H1 (cell line): ENCODE results near the gene KLF7. TPM values are rescaled to one million over a fixed set of nuclear protein-coding genes. Genes with fewer than 3 reads are reported as not detected.

Experiments used
- CTCF ChIA-PET: fragments of 300-600 bp; sonication (Branson Sonifier 250); formaldehyde crosslinking; loops from one replicate; lab custom pipeline; 2021; ENCODE audit not compliant: partially characterized antibody; lab: Charles Lee
- POLR2A ChIA-PET: fragments of 300-600 bp; sonication (Branson Sonifier 250); formaldehyde crosslinking; loops from one replicate; lab custom pipeline; 2021; ENCODE audit warnings: inconsistent platforms; ENCODE audit not compliant: partially characterized antibody; lab: Charles Lee
- DNase-seq, 2 experiments: peaks; one replicate each; pipeline versions ENCODE4 v3.0.0 to v3.0.0-alpha.2; 2010 to 2022; ENCODE audit warnings: low spot score in 2 of 2, low read depth in 1 of 2, mixed read lengths in 1 of 2
- FAIRE-seq: peaks from 2 replicates; lab custom pipeline; 2011; peaks lifted over from hg19 to GRCh38; lab: Jason Lieb, UNC
- H2AFZ ChIP-seq: 2 replicates; pipeline ENCODE4 v1.8.1; 2012; ENCODE audit warnings: low read length, inconsistent platforms
- H2AK5ac ChIP-seq: 2 replicates; pipeline ENCODE4 v1.6.1; 2013; ENCODE audit warnings: low read depth, low read length
- H2BK120ac ChIP-seq: replicated peaks from 2 replicates; pipeline ENCODE3; 2013; ENCODE audit warnings: low read depth, low read length, inconsistent platforms
- H2BK12ac ChIP-seq: 2 replicates; pipeline ENCODE4 v1.6.1; 2013; ENCODE audit warnings: low read depth, low read length
- H2BK15ac ChIP-seq: 2 replicates; pipeline ENCODE4 v1.6.1; 2013; ENCODE audit warnings: low read length
- H2BK20ac ChIP-seq: 2 replicates; pipeline ENCODE4 v1.6.1; 2013; ENCODE audit warnings: low read length
- H2BK5ac ChIP-seq: 2 replicates; pipeline ENCODE4 v1.6.1; 2013; ENCODE audit warnings: low read depth, low read length
- H3K14ac ChIP-seq: 2 replicates; pipeline ENCODE4 v1.6.1; 2013; ENCODE audit warnings: inconsistent platforms; ENCODE audit not compliant: insufficient read length
- H3K18ac ChIP-seq: 2 replicates; pipeline ENCODE4 v1.6.1; 2013; ENCODE audit warnings: low read length; ENCODE audit errors: extremely low read depth
- H3K23ac ChIP-seq: 2 replicates; pipeline ENCODE4 v1.6.1; 2013; ENCODE audit warnings: inconsistent platforms; ENCODE audit not compliant: insufficient read length
- H3K23me2 ChIP-seq: 2 replicates; pipeline ENCODE4 v1.6.1; 2013; ENCODE audit warnings: low read depth, low read length
- H3K27ac ChIP-seq: 2 replicates; pipeline ENCODE4 v1.6.1; 2011; ENCODE audit warnings: low read depth, low read length, inconsistent platforms
- H3K27me3 ChIP-seq, 4 experiments: replicated peaks in 1 of 4; 1 replicate in 1 of 4; 2 replicates in 3 of 4; pipeline versions ENCODE4 v1.6.1 to v1.8.1; 2011 to 2013; ENCODE audit warnings: low read length in 3 of 4, mild to moderate bottlenecking in 3 of 4, inconsistent platforms in 2 of 4, mixed read lengths in 2 of 4, moderate library complexity in 1 of 4; ENCODE audit not compliant: control insufficient read depth in 3 of 4, insufficient read depth in 3 of 4; ENCODE audit errors: extremely low read depth in 1 of 4
- H3K36me3 ChIP-seq, 4 experiments: 2 replicates each; pipeline versions ENCODE4 v1.6.1 to v1.8.1; 2011 to 2013; ENCODE audit warnings: mild to moderate bottlenecking in 4 of 4, low read length in 3 of 4, moderate library complexity in 2 of 4, control low read depth in 1 of 4, inconsistent platforms in 1 of 4; ENCODE audit not compliant: insufficient read depth in 4 of 4, control insufficient read depth in 2 of 4
- H3K4ac ChIP-seq: replicated peaks from 2 replicates; pipeline ENCODE3; 2013; ENCODE audit warnings: low read length, low read depth, mixed read lengths, inconsistent platforms; ENCODE audit not compliant: insufficient read length
- H3K4me1 ChIP-seq, 4 experiments: replicated peaks in 1 of 4; 1 replicate in 1 of 4; 2 replicates in 3 of 4; pipeline versions ENCODE4 v1.6.1 to v1.8.1; 2011 to 2013; ENCODE audit warnings: low read length in 3 of 4, inconsistent platforms in 2 of 4, mixed read lengths in 1 of 4; ENCODE audit not compliant: insufficient read depth in 4 of 4, control insufficient read depth in 3 of 4
- H3K4me2 ChIP-seq, 2 experiments: 2 replicates each; pipeline versions ENCODE4 v1.6.1 to v1.8.1; 2011 to 2013; ENCODE audit warnings: low read depth in 2 of 2, low read length in 2 of 2, control low read depth in 1 of 2, inconsistent platforms in 1 of 2, mild to moderate bottlenecking in 1 of 2; ENCODE audit not compliant: insufficient read depth in 1 of 2
- H3K4me3 ChIP-seq, 4 experiments: fragments of 200-600, 300-600 bp in 1 of 4; sonication (generic), shearing (Covaris generic), sonication (Bioruptor Twin) in 1 of 4; 2 replicates each; pipeline versions ENCODE4 v1.5.1 to v1.8.1; 2011 to 2016; ENCODE audit warnings: low read length in 4 of 4, low read depth in 3 of 4, control low read depth in 2 of 4, inconsistent platforms in 2 of 4, mild to moderate bottlenecking in 2 of 4, mixed read lengths in 1 of 4, moderate library complexity in 1 of 4; ENCODE audit not compliant: insufficient read depth in 2 of 4; ENCODE audit errors: extremely low read depth in 1 of 4
- H3K56ac ChIP-seq: replicated peaks from 2 replicates; pipeline ENCODE3; 2013; ENCODE audit warnings: low read depth, mild to moderate bottlenecking, mixed read lengths, low read length, inconsistent platforms; ENCODE audit not compliant: insufficient read length
- H3K79me1 ChIP-seq: 2 replicates; pipeline ENCODE4 v1.6.1; 2013; ENCODE audit warnings: low read depth, low read length, control low read depth
- H3K79me2 ChIP-seq, 2 experiments: 2 replicates each; pipeline versions ENCODE4 v1.6.1 to v1.8.1; 2012 to 2013; ENCODE audit warnings: low read length in 2 of 2, mild to moderate bottlenecking in 2 of 2, inconsistent platforms in 1 of 2; ENCODE audit not compliant: insufficient read depth in 2 of 2, control insufficient read depth in 1 of 2
- H3K9ac ChIP-seq, 4 experiments: replicated peaks in 1 of 4; 1 replicate in 1 of 4; 2 replicates in 3 of 4; pipeline versions ENCODE4 v1.6.1 to v1.8.1; 2011 to 2013; ENCODE audit warnings: low read depth in 3 of 4, low read length in 3 of 4, control low read depth in 2 of 4, mild to moderate bottlenecking in 2 of 4, moderate library complexity in 2 of 4, inconsistent platforms in 1 of 4; ENCODE audit errors: extremely low read depth in 1 of 4
- H3K9me3 ChIP-seq, 2 experiments: 2 replicates each; pipeline versions ENCODE4 v1.6.1 to v1.8.1; 2012 to 2013; ENCODE audit warnings: mild to moderate bottlenecking in 2 of 2, moderate library complexity in 2 of 2, control low read depth in 1 of 2, inconsistent platforms in 1 of 2, low read depth in 1 of 2, low read length in 1 of 2, mixed read lengths in 1 of 2; ENCODE audit not compliant: insufficient read depth in 2 of 2
- H4K20me1 ChIP-seq, 2 experiments: replicated peaks in 1 of 2; 2 replicates each; pipeline versions ENCODE3 to v1.8.1; 2011 to 2013; ENCODE audit warnings: inconsistent platforms in 2 of 2, low read length in 2 of 2, mild to moderate bottlenecking in 1 of 2; ENCODE audit not compliant: insufficient read depth in 2 of 2, control insufficient read depth in 1 of 2
- H4K5ac ChIP-seq: 2 replicates; pipeline ENCODE4 v1.6.1; 2013; ENCODE audit warnings: low read length, low read depth, mixed read lengths, inconsistent platforms; ENCODE audit not compliant: insufficient read length
- H4K8ac ChIP-seq: 2 replicates; pipeline ENCODE4 v1.8.0; 2013; ENCODE audit warnings: mild to moderate bottlenecking, moderate library complexity, low read length, inconsistent platforms; ENCODE audit not compliant: insufficient read depth; ENCODE audit errors: extremely low read depth
- H4K91ac ChIP-seq: replicated peaks from 2 replicates; pipeline ENCODE3; 2013; ENCODE audit warnings: low read length, mixed read lengths, inconsistent platforms; ENCODE audit not compliant: insufficient read length
- CBX5 ChIP-seq: fragments of 300-800, 300-1000 bp; sonication (generic); IDR thresholded peaks from 2 replicates; pipeline ENCODE4 v1.7.1; 2016; ENCODE audit warnings: antibody characterized with exemption, low read length, low read depth
- GABPA ChIP-seq: IDR thresholded peaks from 2 replicates; pipeline ENCODE4 v1.6.1; 2011; ENCODE audit warnings: mild to moderate bottlenecking, low read length, moderate library complexity, borderline replicate concordance; ENCODE audit not compliant: insufficient read depth
- HDAC2 ChIP-seq, 2 experiments: fragments of 300-600 bp in 1 of 2; sonication (generic) in 1 of 2; IDR thresholded peaks; 2 replicates each; pipeline ENCODE4 v1.6.1; 2011 to 2012; ENCODE audit warnings: low read depth in 2 of 2, low read length in 2 of 2, mild to moderate bottlenecking in 2 of 2, moderate library complexity in 2 of 2, borderline replicate concordance in 1 of 2, inconsistent platforms in 1 of 2
- JUND ChIP-seq: IDR thresholded peaks from 2 replicates; pipeline ENCODE4 v1.6.1; 2011; ENCODE audit warnings: mild to moderate bottlenecking, improper control_type of control experiment, low read length
- KDM1A ChIP-seq: fragments of 200-600, 300-600 bp; sonication (generic); IDR thresholded peaks from 2 replicates; pipeline ENCODE4 v1.7.1; 2016; ENCODE audit warnings: mild to moderate bottlenecking, low read length, borderline replicate concordance
- NRF1 ChIP-seq: IDR thresholded peaks from 2 replicates; pipeline ENCODE4 v1.6.1; 2011; ENCODE audit warnings: mild to moderate bottlenecking, low read depth, low read length, improper control_type of control experiment
- SP2 ChIP-seq: IDR thresholded peaks from 2 replicates; pipeline ENCODE4 v1.6.1; 2012; ENCODE audit warnings: mild to moderate bottlenecking, low read length, inconsistent platforms
- SRF ChIP-seq: IDR thresholded peaks from 2 replicates; pipeline ENCODE4 v1.6.1; 2011; ENCODE audit warnings: mild to moderate bottlenecking, low read depth, low read length, moderate library complexity
- TCF12 ChIP-seq: IDR thresholded peaks from 2 replicates; pipeline ENCODE4 v1.6.1; 2011; ENCODE audit warnings: low read depth, mild to moderate bottlenecking, low read length
- WGBS, 2 experiments: shearing (Covaris generic) in 1 of 2; methylation state at CpG; one replicate each; pipeline versions ENCODE4 v1.1.6 to v1.1.7; 2013 to 2015; ENCODE audit warnings: low lambda C conversion rate in 2 of 2, mixed read lengths in 2 of 2, inconsistent platforms in 1 of 2, low coverage in 1 of 2, missing lambda C conversion rate in 1 of 2; ENCODE audit not compliant: insufficient replicate concordance in 2 of 2, insufficient coverage in 1 of 2, insufficient read length in 1 of 2; ENCODE audit errors: extremely low coverage in 1 of 2, missing lambda C conversion rate in 1 of 2; 5-methylcytosine and 5-hydroxymethylcytosine counted together
- polyA plus RNA-seq, 7 experiments: library from polyadenylated mRNA; depleted of rRNA in 3 of 7; stranded (reverse) in 5 of 7; unstranded in 2 of 7; fragments of >200 nt in 5 of 7; fragments of 200-250 nt in 2 of 7; gene quantifications; 1 replicate in 5 of 7; 2 replicates in 1 of 7; 4 replicates in 1 of 7; pipeline versions ENCODE4 v1.2.1 to v1.2.3, GENCODE V29; 2011 to 2013; ENCODE audit warnings: missing spikeins in 2 of 7, mixed read lengths in 2 of 7
- total RNA-seq: library from RNA; stranded (reverse); fragmentation: NEBNext Ultra II Directional; extraction: Animal tissue kit (Norgen Biotek cat#: 25700); gene quantifications from 2 replicates; pipeline ENCODE4 v1.2.1, GENCODE V29; 2021

Gene KLF7
- total and polyA plus RNA-seq, 2 of the 8 experiments (the other 6 are each of a cell fraction or from before 2014, with no cell fraction given), result 9.6 to 23.3 TPM

GRCh38 chr2:207090389-207090788, 75.4 kb downstream of the KLF7 start:
- FAIRE-seq, result no peak
- POLR2A ChIA-PET, result interaction anchor here (1.5 to 2.0 kb wide), 2 partner anchors 16 to 76 kb away, joined by 4 to 6 read pairs; partner anchors contain the start of gene KLF7

More at GRCh38 chr2:207090389-207090788, 75.4 kb downstream of the KLF7 start:
- Histone ChIP-seq H3K9me3 (no peaks in the 10 kb centered on the region), H3K18ac (no peak overlapping the region; the same call in 1 of the 2 replicates), H3K4me2 (no peak overlapping the region), H3K4ac (no peak overlapping the region), H3K4me1 (peaks cover 4 to 24% (median 19%) of the 10 kb centered on the region in 4 experiments), H2AFZ (no peak overlapping the region), H2BK12ac (peak overlapping the region; percentile 65; the same call in 1 of the 2 replicates), H3K79me1 (no peaks in the 10 kb centered on the region), H2BK20ac (peak overlapping the region; percentile 72), H4K20me1 (no peaks in the 10 kb centered on the region), H3K4me3 (no peak overlapping the region), H3K27ac (no peak overlapping the region), H4K91ac (no peak overlapping the region), H3K79me2 (peaks cover 0 to 5% of the 10 kb centered on the region in 2 experiments; a peak in 2 of 4 replicates), H3K27me3 (no peaks in the 10 kb centered on the region), H3K36me3 (peaks cover 0 to 5% (median 0%) of the 10 kb centered on the region in 4 experiments; a peak in 1 of 8 replicates), H4K5ac (no peak overlapping the region), H2BK5ac (peak overlapping the region; percentile 32; the same call in 1 of the 2 replicates), H4K8ac (no peak overlapping the region), H3K23me2 (no peaks in the 10 kb centered on the region), H2BK15ac (no peak overlapping the region), H3K9ac (no peak overlapping the region), H3K56ac (no peak overlapping the region), H3K23ac (no peak overlapping the region), H2AK5ac (no peak overlapping the region), H3K14ac (no peak overlapping the region), H2BK120ac (no peak overlapping the region)
- no peak for DNase-seq
- TF ChIP-seq SRF, result no peak
- no peak for TF ChIP-seq KDM1A
- no peak for TF ChIP-seq JUND
- no peak for TF ChIP-seq NRF1
- no peak for TF ChIP-seq CBX5
- no peak for TF ChIP-seq TCF12
- TF ChIP-seq HDAC2 (IDR thresholded peaks at IDR 0.05; ENCODE audit: borderline replicate concordance in 1 of 2, low read depth in 2 of 2, low read length in 2 of 2), result no peak
- no peak for TF ChIP-seq GABPA
- TF ChIP-seq SP2, result no peak
- 89% methylated on average over 5 of the region's 5 CpGs; no CpG with 5 or more reads in 1 of the 2 experiments for WGBS, 2 experiments
- CTCF ChIA-PET, result interaction anchor here (1.1 to 1.7 kb wide), 2 partner anchors 13 to 16 kb away, joined by 3 to 5 read pairs; no protein-coding TSS in a partner anchor
